HepG2 (cell line): ENCODE measurements around the gene SFTPB. TPM values are rescaled to one million over a fixed set of nuclear protein-coding genes. Genes with fewer than 3 reads are reported as not detected.
A peak's percentile ranks its signal among the peaks of the same experiment; 100 is the strongest.

Experiments
- ATAC-seq: fragments of 200-7000 bp; cut with Tn5 transposase; 3 replicates; pipeline ENCODE4 v1.9.1; 2020; ENCODE audit warnings: mild to moderate bottlenecking, moderate library complexity
- Bru-seq: library from RNA; stranded (reverse); fragments of 400-500 nt; gene quantifications from one replicate; lab custom pipeline; 2021; lab: Mats Ljungman, UMichigan
- BruChase-seq, 2 experiments: library from RNA; stranded (reverse); fragments of 400-500 nt; gene quantifications; one replicate each; lab custom pipeline; 2021; lab: Mats Ljungman, UMichigan
- BruUV-seq: library from RNA; stranded (reverse); fragments of 400-500 nt; replicated peaks from 2 replicates; lab custom pipeline; 2021; lab: Mats Ljungman, UMichigan
- CTCF ChIA-PET: fragments of 300-600 bp; formaldehyde crosslinking; extraction: SDS; loops from one replicate; lab custom pipeline; 2021; ENCODE audit warnings: low total read pairs, inconsistent platforms, low intra/inter-chr PET ratio; lab: Yijun Ruan, JAX
- POLR2A ChIA-PET: fragments of 350-600 bp; sonication (Branson Sonifier 250); formaldehyde crosslinking; loops from one replicate; lab custom pipeline; 2020; ENCODE audit warnings: antibody characterized with exemption, inconsistent platforms; lab: Yijun Ruan, JAX
- DNase-seq: peaks from one replicate; pipeline ENCODE4 v3.0.0-alpha.2; 2015; ENCODE audit warnings: low spot score
- FAIRE-seq: peaks from 3 replicates; lab custom pipeline; 2011; peaks lifted over from hg19 to GRCh38; lab: Jason Lieb, UNC
- H2AFZ ChIP-seq: one replicate; pipeline ENCODE4 v1.6.1; 2011; ENCODE audit warnings: low read length, inconsistent platforms
- H3K27ac ChIP-seq: fragments of 300-600 bp; 3 replicates; pipeline ENCODE4 v1.8.0; 2011; ENCODE audit warnings: mixed run types, mild to moderate bottlenecking, mixed read lengths, low read length, inconsistent platforms; ENCODE audit not compliant: insufficient read depth; ENCODE audit errors: extremely low read length
- H3K27me3 ChIP-seq, 2 experiments: fragments of 200-600 bp in 1 of 2; 2 replicates in 1 of 2; 3 replicates in 1 of 2; pipeline versions ENCODE4 v1.6.0 to v1.8.0; 2011; ENCODE audit warnings: low read length in 2 of 2, mild to moderate bottlenecking in 2 of 2, moderate library complexity in 2 of 2, inconsistent platforms in 1 of 2; ENCODE audit not compliant: insufficient read depth in 2 of 2, control insufficient read depth in 1 of 2
- H3K36me3 ChIP-seq, 2 experiments: fragments of 200-600 bp in 1 of 2; replicated peaks in 1 of 2; 2 replicates in 1 of 2; 3 replicates in 1 of 2; pipeline versions ENCODE4 v1.5.1 to v1.8.0; 2011; ENCODE audit warnings: low read length in 2 of 2, inconsistent platforms in 1 of 2; ENCODE audit not compliant: insufficient read depth in 2 of 2, control insufficient read depth in 1 of 2
- H3K4me1 ChIP-seq: 2 replicates; pipeline ENCODE4 v1.5.1; 2012; ENCODE audit warnings: low read length, inconsistent platforms; ENCODE audit not compliant: insufficient read depth
- H3K4me2 ChIP-seq: 2 replicates; pipeline ENCODE4 v1.6.0; 2011; ENCODE audit warnings: low read depth, low read length, inconsistent platforms
- H3K4me3 ChIP-seq, 3 experiments: fragments of 200-600 bp in 1 of 3; sonication (generic), shearing (Covaris generic) in 1 of 3; replicated peaks in 1 of 3; 2 replicates each; pipeline ENCODE4 v1.5.1; 2011 to 2016; ENCODE audit warnings: low read length in 3 of 3, inconsistent platforms in 2 of 3, low read depth in 2 of 3, mild to moderate bottlenecking in 2 of 3, control low read depth in 1 of 3, mixed read lengths in 1 of 3; ENCODE audit not compliant: insufficient read depth in 1 of 3
- H3K79me2 ChIP-seq: one replicate; pipeline ENCODE4 v1.6.1; 2011; ENCODE audit warnings: low read length, inconsistent platforms; ENCODE audit not compliant: insufficient read depth
- H3K9ac ChIP-seq: 2 replicates; pipeline ENCODE4 v1.6.0; 2011; ENCODE audit warnings: mild to moderate bottlenecking, low read depth, low read length, inconsistent platforms; ENCODE audit not compliant: insufficient read depth
- H3K9me3 ChIP-seq: 2 replicates; pipeline ENCODE4 v1.5.1; 2012; ENCODE audit warnings: mild to moderate bottlenecking, low read length
- H4K20me1 ChIP-seq: 2 replicates; pipeline ENCODE4 v1.6.0; 2011; ENCODE audit warnings: inconsistent platforms, mild to moderate bottlenecking, low read length, moderate library complexity; ENCODE audit not compliant: insufficient read depth
- ARID3A ChIP-seq: IDR thresholded peaks from 2 replicates; pipeline ENCODE4 v1.6.1; 2012; ENCODE audit warnings: low read depth, low read length, improper control_type of control experiment
- DR1 ChIP-seq: sonication (generic); formaldehyde crosslinking; IDR thresholded peaks from 2 replicates; pipeline ENCODE4 v1.8.0; 2021; ENCODE audit warnings: mild to moderate bottlenecking, missing genetic modification reagents, inconsistent platforms
- SETDB1 ChIP-seq: sonication (generic); formaldehyde crosslinking; IDR thresholded peaks from 2 replicates; pipeline ENCODE4 v1.5.1; 2020; ENCODE audit warnings: missing genetic modification reagents, mild to moderate bottlenecking, borderline replicate concordance
- ZBTB10 ChIP-seq: sonication (generic); formaldehyde crosslinking; IDR thresholded peaks from 2 replicates; pipeline ENCODE4 v1.4.0; 2020; ENCODE audit warnings: missing genetic modification reagents, borderline replicate concordance
- ZMYM2 ChIP-seq: sonication (generic); formaldehyde crosslinking; IDR thresholded peaks from 2 replicates; pipeline ENCODE4 v1.8.0; 2022; ENCODE audit warnings: mild to moderate bottlenecking, missing genetic modification reagents
- ZNF282 ChIP-seq: fragments of 450-650 bp; IDR thresholded peaks from 2 replicates; pipeline ENCODE4 v1.6.1; 2018; ENCODE audit not compliant: partially characterized antibody
- ZNF335 ChIP-seq: sonication (generic); formaldehyde crosslinking; IDR thresholded peaks from 2 replicates; pipeline ENCODE4 v1.4.0; 2020; ENCODE audit warnings: missing genetic modification reagents
- ZNF350 ChIP-seq: sonication (generic); formaldehyde crosslinking; IDR thresholded peaks from 2 replicates; pipeline ENCODE4 v1.4.0; 2020; ENCODE audit warnings: mild to moderate bottlenecking, low read depth, missing genetic modification reagents, borderline replicate concordance
- ZNF496 ChIP-seq: sonication (generic); formaldehyde crosslinking; IDR thresholded peaks from 2 replicates; pipeline ENCODE4 v1.8.1; 2023; ENCODE audit warnings: mild to moderate bottlenecking, moderate library complexity, missing genetic modification reagents; ENCODE audit not compliant: insufficient replicate concordance
- ZNF780A ChIP-seq: sonication (generic); formaldehyde crosslinking; IDR thresholded peaks from 2 replicates; pipeline ENCODE4 v1.8.0; 2022; ENCODE audit warnings: mild to moderate bottlenecking, missing genetic modification reagents, moderate library complexity
- ZNF878 ChIP-seq: sonication (generic); formaldehyde crosslinking; IDR thresholded peaks from 2 replicates; pipeline ENCODE4 v1.8.1; 2023; ENCODE audit warnings: mild to moderate bottlenecking, missing genetic modification reagents, moderate library complexity
- ZSCAN30 ChIP-seq: sonication (generic); formaldehyde crosslinking; IDR thresholded peaks from 2 replicates; pipeline ENCODE4 v1.5.0; 2020; ENCODE audit warnings: mild to moderate bottlenecking, missing genetic modification reagents
- WGBS: methylation state at CpG from one replicate; pipeline ENCODE4 v1.1.6; 2017; ENCODE audit warnings: low lambda C conversion rate; 5-methylcytosine and 5-hydroxymethylcytosine counted together
- in situ Hi-C: cut with HindIII; loops from 2 replicates; pipeline ENCODE4 v1.10.0; 2017; ENCODE audit warnings: low pct_unique_long_range_greater_than_20kb; ENCODE audit not compliant: extremely low pct_ligation_motif_present
- intact Hi-C: fragments of 100-400 bp; cut with micrococcal nuclease; formaldehyde crosslinking; loops from one replicate; pipeline ENCODE4 v1.10.0; 2022; ENCODE audit not compliant: unreplicated experiment
- long read RNA-seq, 2 experiments: library from RNA in 1 of 2; library from polyadenylated mRNA in 1 of 2; stranded (forward) in 1 of 2; unstranded in 1 of 2; transcript quantifications; one replicate each; pipeline ENCODE4 v2.0.0, GENCODE V29; 2019 to 2022
- polyA minus RNA-seq, 3 experiments: library from RNA; depleted of rRNA, polyadenylated mRNA; stranded (reverse); fragments of >200 nt; gene quantifications; 2 replicates each; pipeline ENCODE4 v1.2.3, GENCODE V29; 2011; ENCODE audit warnings: low replicate concordance in 1 of 3
- polyA plus RNA-seq, 8 experiments: library from polyadenylated mRNA; depleted of rRNA in 3 of 8; stranded (reverse) in 7 of 8; unstranded in 1 of 8; fragments of >200 nt; fragmentation: Illumina TruSeq in 4 of 8; extraction: Trizol in 4 of 8; gene quantifications; 2 replicates each; pipeline versions ENCODE4 v1.2.1 to v1.2.3, GENCODE V29; 2011 to 2016; ENCODE audit warnings: low read depth in 4 of 8, missing spikeins in 1 of 8, mixed read lengths in 1 of 8; ENCODE audit not compliant: insufficient read depth in 1 of 8
- total RNA-seq, 5 experiments: library from RNA; depleted of rRNA; stranded (reverse); fragments of >200 nt; fragmentation: Illumina TruSeq; extraction: Trizol; gene quantifications; 2 replicates each; pipeline ENCODE4 v1.2.3, GENCODE V29; 2016; ENCODE audit warnings: low read depth in 1 of 5
- TF ChIP-seq, protein P1 (sequence below): sonication (generic); formaldehyde crosslinking; IDR thresholded peaks from 2 replicates; pipeline ENCODE4 v1.8.0; 2022; ENCODE audit warnings: low read depth, missing genetic modification reagents

Gene SFTPB
- total RNA-seq (2016; rRNA removed; fragmentation: Illumina TruSeq; extraction: Trizol) (not detected in 2 replicates), polyA plus RNA-seq (2011; rRNA removed) (not detected in 2 replicates), polyA minus RNA-seq (2011; rRNA and poly(A)+ RNA removed; ENCODE audit: low replicate concordance) (not detected in 2 replicates), Bru-seq, nascent RNA (percentile 2 among the genes with signal in this experiment), BruChase-seq, experiment 1, labeled RNA remaining after a 6-hour chase (percentile 8 among the genes with signal in this experiment), BruChase-seq, experiment 2, labeled RNA remaining after a 2-hour chase (not detected)
- not detected in 2 replicates for total RNA-seq (2016; cell fraction: cytosol; rRNA removed; fragmentation: Illumina TruSeq; extraction: Trizol; ENCODE audit: low read depth)
- not detected in 2 replicates for total RNA-seq (2016; cell fraction: insoluble cytoplasmic fraction; rRNA removed; fragmentation: Illumina TruSeq; extraction: Trizol)
- not detected in 2 replicates for total RNA-seq (2016; cell fraction: membrane; rRNA removed; fragmentation: Illumina TruSeq; extraction: Trizol)
- not detected in 2 replicates for total RNA-seq (2016; cell fraction: nucleus; rRNA removed; fragmentation: Illumina TruSeq; extraction: Trizol)
- polyA plus RNA-seq (2011; cell fraction: cytosol; rRNA removed): not detected in 2 replicates
- polyA plus RNA-seq (2011; cell fraction: nucleus; rRNA removed): not detected in 2 replicates
- not detected in 2 replicates for polyA plus RNA-seq (2012)
- not detected in 2 replicates for polyA plus RNA-seq (2016; cell fraction: cytosol; fragmentation: Illumina TruSeq; extraction: Trizol; ENCODE audit: low read depth)
- polyA plus RNA-seq (2016; cell fraction: insoluble cytoplasmic fraction; fragmentation: Illumina TruSeq; extraction: Trizol; ENCODE audit: low read depth): not detected in 2 replicates
- polyA plus RNA-seq (2016; cell fraction: membrane; fragmentation: Illumina TruSeq; extraction: Trizol; ENCODE audit: low read depth): not detected in 2 replicates
- polyA plus RNA-seq (2016; cell fraction: nucleus; fragmentation: Illumina TruSeq; extraction: Trizol; ENCODE audit: insufficient read depth, low read depth): not detected in 2 replicates
- polyA minus RNA-seq (2011; cell fraction: cytosol; rRNA and poly(A)+ RNA removed): not detected in 2 replicates
- polyA minus RNA-seq (2011; cell fraction: nucleus; rRNA and poly(A)+ RNA removed): not detected in 2 replicates
- long read RNA-seq, experiment 1: 0 reads
- long read RNA-seq, experiment 2: 0 reads

- ChIA-PET CTCF (no interaction called here), POLR2A (no interaction called here)
- no peaks in the 10 kb centered on the region for H4K20me1 ChIP-seq
- BruUV-seq: no TSS peak
- 2% methylated on average over 4 of the region's 5 CpGs for WGBS
- FAIRE-seq (no peak), ATAC-seq (no peak), DNase-seq (no peak)
- no peak within 1 kb of the TSS for H3K4me3 ChIP-seq
- H3K27me3 ChIP-seq: peaks cover 0 to 40% of the 10 kb centered on the region in 2 experiments; a peak in 3 of 5 replicates
- peaks cover 25% of the 10 kb centered on the region for H3K4me1 ChIP-seq
- H2AFZ ChIP-seq: no peak within 1 kb of the TSS
- in situ Hi-C loops: no loop called here
- H3K79me2 ChIP-seq: no peaks in the 10 kb centered on the region
- no peaks in the 10 kb centered on the region for H3K9me3 ChIP-seq
- no peak within 1 kb of the TSS for H3K9ac ChIP-seq
- no peak within 1 kb of the TSS for H3K4me2 ChIP-seq
- intact Hi-C loops: no loop called here
- H3K27ac ChIP-seq: no peak within 1 kb of the TSS
- H3K36me3 ChIP-seq: no peaks in the 10 kb centered on the region
- no peak for TF ChIP-seq SETDB1 (CRISPR knock-in tag)
- TF ChIP-seq ZNF282: no peak
- TF ChIP-seq ZNF878 (CRISPR knock-in tag): no peak
- TF ChIP-seq ZMYM2: no peak
- no peak for TF ChIP-seq DR1 (CRISPR knock-in tag)
- TF ChIP-seq ZNF780A (CRISPR knock-in tag): no peak
- TF ChIP-seq ZBTB10 (CRISPR knock-in tag): no peak
- TF ChIP-seq, protein P1, sequence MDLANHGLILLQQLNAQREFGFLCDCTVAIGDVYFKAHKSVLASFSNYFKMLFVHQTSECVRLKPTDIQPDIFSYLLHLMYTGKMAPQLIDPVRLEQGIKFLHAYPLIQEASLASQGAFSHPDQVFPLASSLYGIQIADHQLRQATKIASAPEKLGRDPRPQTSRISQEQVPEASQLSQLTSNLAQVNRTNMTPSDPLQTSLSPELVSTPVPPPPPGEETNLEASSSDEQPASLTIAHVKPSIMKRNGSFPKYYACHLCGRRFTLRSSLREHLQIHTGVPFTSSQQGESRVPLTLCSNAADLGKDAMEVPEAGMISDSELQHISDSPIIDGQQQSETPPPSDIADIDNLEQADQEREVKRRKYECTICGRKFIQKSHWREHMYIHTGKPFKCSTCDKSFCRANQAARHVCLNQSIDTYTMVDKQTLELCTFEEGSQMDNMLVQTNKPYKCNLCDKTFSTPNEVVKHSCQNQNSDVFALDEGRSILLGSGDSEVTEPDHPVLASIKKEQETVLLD (CRISPR knock-in tag): no peak
- no peak for TF ChIP-seq ZNF335
- no peak for TF ChIP-seq ZNF350 (CRISPR knock-in tag)
- no peak for TF ChIP-seq ZNF496 (CRISPR knock-in tag)
- TF ChIP-seq ARID3A: no peak
- no peak for TF ChIP-seq ZSCAN30 (CRISPR knock-in tag)
Observed at GRCh38 chr2:85668009-85668856, at the start of gene SFTPB. Gene SFTPB, minus strand, starts transcription at chr2:85668199. Its CDS starts 16 bp downstream, at chr2:85668183.
